Calu3 (cell line): ENCODE measurements around the gene CRHR2. TPM values are rescaled to one million over a fixed set of nuclear protein-coding genes. Genes with fewer than 3 reads are reported as not detected.

Experiments
- BruUV-seq: library from RNA; stranded (reverse); fragments of 400-500 nt; replicated peaks from 2 replicates; lab custom pipeline; 2021; lab: Mats Ljungman, UMichigan
- CTCF ChIA-PET: fragments of 300-600 bp; sonication (Branson Sonifier 250); formaldehyde crosslinking; loops from one replicate; lab custom pipeline; 2022; ENCODE audit warnings: antibody characterized with exemption; lab: Charles Lee
- DNase-seq: peaks from one replicate; pipeline ENCODE4 v3.0.0; 2022
- H3K27ac Mint-ChIP-seq: one replicate; pipeline ENCODE4 v1.8.0; 2022; ENCODE audit warnings: mixed read lengths; ENCODE audit not compliant: unreplicated experiment
- H3K27me3 Mint-ChIP-seq: one replicate; pipeline ENCODE4 v1.8.0; 2022; ENCODE audit warnings: mixed read lengths; ENCODE audit not compliant: unreplicated experiment
- H3K36me3 Mint-ChIP-seq: one replicate; pipeline ENCODE4 v1.8.0; 2022; ENCODE audit warnings: mild to moderate bottlenecking, moderate library complexity, mixed read lengths; ENCODE audit not compliant: insufficient read depth, unreplicated experiment
- H3K4me1 Mint-ChIP-seq: one replicate; pipeline ENCODE4 v1.8.0; 2022; ENCODE audit warnings: mild to moderate bottlenecking, low read depth, mixed read lengths; ENCODE audit not compliant: unreplicated experiment
- H3K4me3 Mint-ChIP-seq: one replicate; pipeline ENCODE4 v1.8.0; 2022; ENCODE audit warnings: mild to moderate bottlenecking, low read depth, moderate library complexity, mixed read lengths; ENCODE audit not compliant: unreplicated experiment
- H3K9me3 Mint-ChIP-seq: one replicate; pipeline ENCODE4 v1.8.0; 2022; ENCODE audit warnings: low read depth, mixed read lengths; ENCODE audit not compliant: unreplicated experiment
- CTCF ChIP-seq: fragments of 200-600 bp; IDR thresholded peaks from one replicate; pipeline ENCODE4 v1.8.0; 2022; ENCODE audit warnings: antibody characterized with exemption; ENCODE audit not compliant: unreplicated experiment
- intact Hi-C: fragments of 100-400 bp; cut with micrococcal nuclease; formaldehyde crosslinking; loops from one replicate; pipeline ENCODE4 v1.10.0; 2022; ENCODE audit not compliant: unreplicated experiment
- total RNA-seq: library from RNA; stranded (reverse); gene quantifications from 2 replicates; pipeline ENCODE4 v1.2.3, GENCODE V29; 2022

Gene CRHR2
- total RNA-seq, 1 experiment from 2014 or later: not detected

GRCh38 chr7:30684351-30684750 lies 2.1 kb upstream of the CRHR2 start:
- intact Hi-C loops: no loop called here
- Mint-ChIP-seq H3K27me3 (peaks cover 88% of the 10 kb centered on the region), H3K27ac (no peak overlapping the region), H3K4me1 (no peaks in the 10 kb centered on the region), H3K9me3 (no peaks in the 10 kb centered on the region), H3K4me3 (no peak overlapping the region), H3K36me3 (no peaks in the 10 kb centered on the region)
- no peak for DNase-seq
- CTCF ChIA-PET: no interaction called here
- BruUV-seq: no TSS peak
- no peak for TF ChIP-seq CTCF

- no peak for DNase-seq
- BruUV-seq: no TSS peak
- H3K27me3 Mint-ChIP-seq: peaks cover 90% of the 10 kb centered on the region
- TF ChIP-seq CTCF: no peak
- CTCF ChIA-PET: interaction anchor here (0.9 kb wide), 1 partner anchor 11 kb away, joined by 3 read pairs; no protein-coding TSS in a partner anchor
- H3K4me1 Mint-ChIP-seq: no peaks in the 10 kb centered on the region
- intact Hi-C loops: no loop called here
- no peak overlapping the region for H3K4me3 Mint-ChIP-seq
- no peak overlapping the region for H3K27ac Mint-ChIP-seq
- H3K9me3 Mint-ChIP-seq: no peaks in the 10 kb centered on the region
- H3K36me3 Mint-ChIP-seq: no peaks in the 10 kb centered on the region
These were observed 1.6 kb upstream of the CRHR2 start for GRCh38 chr7:30683816-30684215.

GRCh38 chr7:30683306-30683705 lies 1.1 kb upstream of the CRHR2 start:
- TF ChIP-seq CTCF: no peak
- BruUV-seq: no TSS peak
- no peaks in the 10 kb centered on the region for H3K36me3 Mint-ChIP-seq
- peaks cover 95% of the 10 kb centered on the region for H3K27me3 Mint-ChIP-seq
- intact Hi-C loops: no loop called here
- CTCF ChIA-PET: interaction anchor here (0.9 kb wide), 1 partner anchor 11 kb away, joined by 3 read pairs; no protein-coding TSS in a partner anchor
- H3K4me1 Mint-ChIP-seq: no peaks in the 10 kb centered on the region
- DNase-seq: no peak
- H3K4me3 Mint-ChIP-seq: no peak overlapping the region
- no peak overlapping the region for H3K27ac Mint-ChIP-seq
- H3K9me3 Mint-ChIP-seq: no peaks in the 10 kb centered on the region

GRCh38 chr7:30681815-30682211 lies 443 bp downstream of the CRHR2 start:
- intact Hi-C loops: no loop called here
- Mint-ChIP-seq H3K27ac (no peak overlapping the region), H3K4me3 (no peak overlapping the region), H3K4me1 (no peaks in the 10 kb centered on the region), H3K36me3 (no peaks in the 10 kb centered on the region), H3K9me3 (no peaks in the 10 kb centered on the region), H3K27me3 (peaks cover 100% of the 10 kb centered on the region)
- no peak for TF ChIP-seq CTCF
- BruUV-seq: no TSS peak
- CTCF ChIA-PET: no interaction called here
- no peak for DNase-seq
